HepG2 (cell line): ENCODE measurements around the gene DLST. TPM values are rescaled to one million over a fixed set of nuclear protein-coding genes. Genes with fewer than 3 reads are reported as not detected.

Source experiments
- CREM ChIP-seq, 2 experiments: sonication (generic) in 1 of 2; formaldehyde crosslinking in 1 of 2; IDR thresholded peaks; 2 replicates each; pipeline versions ENCODE4 v1.4.0 to v1.6.1; 2016 to 2020; ENCODE audit warnings: antibody characterized with exemption in 1 of 2, mild to moderate bottlenecking in 1 of 2, missing genetic modification reagents in 1 of 2
- ETS1 ChIP-seq: sonication (generic); formaldehyde crosslinking; IDR thresholded peaks from 2 replicates; pipeline ENCODE4 v1.4.0; 2020; ENCODE audit warnings: missing genetic modification reagents
- IRF9 ChIP-seq: sonication (generic); formaldehyde crosslinking; IDR thresholded peaks from 2 replicates; pipeline ENCODE4 v1.8.0; 2022; ENCODE audit warnings: missing genetic modification reagents, mild to moderate bottlenecking, borderline replicate concordance
- NFE2L1 ChIP-seq: sonication (generic); formaldehyde crosslinking; IDR thresholded peaks from 2 replicates; pipeline ENCODE4 v1.4.0; 2020; ENCODE audit warnings: missing genetic modification reagents, mild to moderate bottlenecking, borderline replicate concordance
- NR2F6 ChIP-seq, 2 experiments: IDR thresholded peaks; 2 replicates each; pipeline ENCODE4 v1.6.1; 2016; ENCODE audit warnings: antibody characterized with exemption in 1 of 2, mild to moderate bottlenecking in 1 of 2
- SALL2 ChIP-seq: sonication (generic); formaldehyde crosslinking; IDR thresholded peaks from 2 replicates; pipeline ENCODE4 v1.8.1; 2023; ENCODE audit warnings: mild to moderate bottlenecking, missing genetic modification reagents, inconsistent platforms
- SKI ChIP-seq: fragments of 450-650 bp; IDR thresholded peaks from one replicate; pipeline ENCODE4 v1.6.1; 2018; ENCODE audit warnings: mild to moderate bottlenecking; ENCODE audit not compliant: partially characterized antibody
- TCF7L2 ChIP-seq: IDR thresholded peaks from 2 replicates; pipeline ENCODE4 v1.6.1; 2011; ENCODE audit warnings: mild to moderate bottlenecking, low read depth, low read length, moderate library complexity
- ZFP91 ChIP-seq: sonication (generic); formaldehyde crosslinking; IDR thresholded peaks from 2 replicates; pipeline ENCODE4 v1.9.0; 2022; ENCODE audit warnings: missing genetic modification reagents, mild to moderate bottlenecking, borderline replicate concordance
- ZNF142 ChIP-seq: sonication (generic); formaldehyde crosslinking; IDR thresholded peaks from 2 replicates; pipeline ENCODE4 v1.4.0; 2020; ENCODE audit warnings: missing genetic modification reagents
- ZNF333 ChIP-seq: sonication (generic); formaldehyde crosslinking; IDR thresholded peaks from 2 replicates; pipeline ENCODE4 v1.4.0; 2020; ENCODE audit warnings: mild to moderate bottlenecking, missing genetic modification reagents, borderline replicate concordance
- ZNF644 ChIP-seq: IDR thresholded peaks from 2 replicates; pipeline ENCODE4 v1.6.1; 2016; ENCODE audit warnings: low read depth
- polyA plus RNA-seq, 8 experiments: library from polyadenylated mRNA; depleted of rRNA in 3 of 8; stranded (reverse) in 7 of 8; unstranded in 1 of 8; fragments of >200 nt; fragmentation: Illumina TruSeq in 4 of 8; extraction: Trizol in 4 of 8; gene quantifications; 2 replicates each; pipeline versions ENCODE4 v1.2.1 to v1.2.3, GENCODE V29; 2011 to 2016; ENCODE audit warnings: low read depth in 4 of 8, missing spikeins in 1 of 8, mixed read lengths in 1 of 8; ENCODE audit not compliant: insufficient read depth in 1 of 8
- total RNA-seq, 5 experiments: library from RNA; depleted of rRNA; stranded (reverse); fragments of >200 nt; fragmentation: Illumina TruSeq; extraction: Trizol; gene quantifications; 2 replicates each; pipeline ENCODE4 v1.2.3, GENCODE V29; 2016; ENCODE audit warnings: low read depth in 1 of 5
- TF ChIP-seq, protein P1 (sequence below): IDR thresholded peaks from 2 replicates; pipeline ENCODE4 v1.6.1; 2012; ENCODE audit warnings: low read depth, low read length, improper control_type of control experiment
- TF ChIP-seq, protein P2 (sequence below): IDR thresholded peaks from 2 replicates; pipeline ENCODE4 v1.6.1; 2016; ENCODE audit warnings: missing compliant biosample characterization, missing genetic modification reagents, borderline replicate concordance

DLST gene
- total and polyA plus RNA-seq, 2 of the 13 experiments (the other 11 are each of a cell fraction or from before 2014, with no cell fraction given) = 56.5 to 94.3 TPM

DNA sequence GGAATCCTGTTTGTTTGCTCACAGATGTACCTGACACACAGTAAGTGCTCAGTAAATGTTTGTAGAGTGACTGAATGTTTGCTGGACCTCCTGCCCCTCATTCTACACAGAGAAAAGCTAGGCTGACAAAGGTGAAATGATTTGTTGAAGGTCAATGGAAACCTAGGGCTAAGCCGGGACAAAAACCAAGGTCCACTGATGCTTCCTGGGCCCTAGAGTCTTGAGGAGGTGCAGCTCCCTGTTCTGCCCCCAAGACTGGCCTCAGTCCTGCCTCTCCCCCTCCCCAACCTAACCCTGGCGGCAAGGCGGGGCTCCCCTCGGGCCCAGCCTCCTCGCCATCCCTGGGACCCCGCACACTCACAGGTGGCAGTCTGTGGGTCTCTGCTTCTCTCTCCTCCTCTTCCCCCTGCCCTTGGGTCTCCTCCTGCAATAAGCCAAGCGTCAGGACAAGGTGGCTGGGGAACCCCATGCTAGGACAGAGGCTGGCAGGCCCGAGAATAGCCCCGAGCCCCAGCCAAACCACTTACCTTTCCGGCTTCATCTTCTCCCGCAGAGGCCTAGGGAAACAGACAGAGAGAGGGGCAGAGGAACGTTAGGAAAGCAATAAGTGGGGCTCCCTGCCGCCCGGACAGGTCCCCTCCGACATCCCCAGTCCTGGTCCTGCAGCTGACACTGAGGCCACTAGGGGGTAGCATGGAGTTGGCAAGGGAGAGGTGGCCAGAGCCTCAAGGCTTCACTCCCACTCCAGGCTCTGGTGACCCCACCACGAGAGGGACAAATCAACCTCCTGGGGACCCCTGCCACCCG is 64.3 kb downstream of the DLST start (continued):
- TF ChIP-seq NFE2L1 (CRISPR knock-in tag) (no peak), ZNF142 (CRISPR knock-in tag) (no peak), IRF9 (no peak), SKI (peak; percentile 21), TCF7L2 (no peak), CREM (IDR thresholded peaks at IDR 0.05) (peak; percentile 42; the same call in 1 of the 2 replicates), CREM (CRISPR knock-in tag; IDR thresholded peaks at IDR 0.05) (no peak), ZFP91 (peak; percentile 25; the same call in 1 of the 2 replicates), NR2F6 (IDR thresholded peaks at IDR 0.05) (peak; percentile 59; the same call in 1 of the 2 replicates), NR2F6 (CRISPR knock-in tag; IDR thresholded peaks at IDR 0.05) (peak; percentile 87), SALL2 (CRISPR knock-in tag) (no peak), ETS1 (CRISPR knock-in tag) (no peak), ZNF644 (CRISPR knock-in tag) (no peak; the same call in 1 of the 2 replicates), ZNF333 (CRISPR knock-in tag) (no peak)
- TF ChIP-seq, protein P1, sequence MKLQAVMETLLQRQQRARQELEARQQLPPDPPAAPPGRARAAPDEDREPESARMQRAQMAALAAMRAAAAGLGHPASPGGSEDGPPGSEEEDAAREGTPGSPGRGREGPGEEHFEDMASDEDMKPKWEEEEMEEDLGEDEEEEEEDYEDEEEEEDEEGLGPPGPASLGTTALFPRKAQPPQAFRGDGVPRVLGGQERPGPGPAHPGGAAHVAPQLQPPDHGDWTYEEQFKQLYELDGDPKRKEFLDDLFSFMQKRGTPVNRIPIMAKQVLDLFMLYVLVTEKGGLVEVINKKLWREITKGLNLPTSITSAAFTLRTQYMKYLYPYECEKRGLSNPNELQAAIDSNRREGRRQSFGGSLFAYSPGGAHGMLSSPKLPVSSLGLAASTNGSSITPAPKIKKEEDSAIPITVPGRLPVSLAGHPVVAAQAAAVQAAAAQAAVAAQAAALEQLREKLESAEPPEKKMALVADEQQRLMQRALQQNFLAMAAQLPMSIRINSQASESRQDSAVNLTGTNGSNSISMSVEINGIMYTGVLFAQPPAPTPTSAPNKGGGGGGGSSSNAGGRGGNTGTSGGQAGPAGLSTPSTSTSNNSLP = peak; percentile 84
- TF ChIP-seq, protein P2, sequence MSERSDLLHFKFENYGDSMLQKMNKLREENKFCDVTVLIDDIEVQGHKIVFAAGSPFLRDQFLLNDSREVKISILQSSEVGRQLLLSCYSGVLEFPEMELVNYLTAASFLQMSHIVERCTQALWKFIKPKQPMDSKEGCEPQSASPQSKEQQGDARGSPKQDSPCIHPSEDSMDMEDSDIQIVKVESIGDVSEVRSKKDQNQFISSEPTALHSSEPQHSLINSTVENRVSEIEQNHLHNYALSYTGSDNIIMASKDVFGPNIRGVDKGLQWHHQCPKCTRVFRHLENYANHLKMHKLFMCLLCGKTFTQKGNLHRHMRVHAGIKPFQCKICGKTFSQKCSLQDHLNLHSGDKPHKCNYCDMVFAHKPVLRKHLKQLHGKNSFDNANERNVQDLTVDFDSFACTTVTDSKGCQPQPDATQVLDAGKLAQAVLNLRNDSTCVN = no peak
